Heart left ventricle (tissue), 16 donors: ENCODE data around the gene SCAND1. TPM values are rescaled to one million over a fixed set of nuclear protein-coding genes. Genes with fewer than 3 reads are reported as not detected.
"Not testable (repeated sequence)": the region's sequence is repeated elsewhere in the genome, so short reads cannot be mapped to it uniquely, and the experiment has no call there.

ENCODE experiments used
- ATAC-seq, 4 donors: fragments of 200-7000 bp; cut with Tn5 transposase; one replicate each; pipeline ENCODE4 v1.9.1; 2020 to 2022; ENCODE audit warnings: moderate library complexity in 4 of 4, mild to moderate bottlenecking in 3 of 4, moderate number of reproducible peaks in 1 of 4
- DNase-seq, 5 donors: peaks; one replicate each; pipeline ENCODE4 v3.0.0-alpha.2; 2020
- H3K27ac ChIP-seq, 12 donors: fragments of 200-600 bp; sonication (generic) in 4 of 12; one replicate each; pipeline versions ENCODE4 v1.5.0 to v1.8.0; 2016 to 2022; ENCODE audit warnings: mild to moderate bottlenecking in 2 of 12
- H3K27me3 ChIP-seq, 9 donors: fragments of 200-600 bp; sonication (generic) in 2 of 9; one replicate each; pipeline versions ENCODE4 v1.5.1 to v1.8.0; 2016 to 2022; ENCODE audit warnings: mild to moderate bottlenecking in 3 of 9
- H3K36me3 ChIP-seq, 9 donors: fragments of 200-600 bp; sonication (generic) in 2 of 9; one replicate each; pipeline versions ENCODE4 v1.5.0 to v1.8.0; 2018 to 2022; ENCODE audit warnings: mild to moderate bottlenecking in 2 of 9
- H3K4me1 ChIP-seq, 12 donors: fragments of 200-600 bp; sonication (generic) in 4 of 12; one replicate each; pipeline versions ENCODE4 v1.5.0 to v1.8.0; 2016 to 2022; ENCODE audit warnings: mild to moderate bottlenecking in 3 of 12
- H3K4me3 ChIP-seq, 12 donors: fragments of 200-600 bp; sonication (generic) in 4 of 12; one replicate each; pipeline versions ENCODE4 v1.5.0 to v1.8.0; 2017 to 2022; ENCODE audit warnings: mild to moderate bottlenecking in 9 of 12, moderate library complexity in 4 of 12
- H3K9me3 ChIP-seq, 12 donors: fragments of 200-600 bp; sonication (generic) in 4 of 12; one replicate each; pipeline versions ENCODE4 v1.5.0 to v1.8.0; 2016 to 2022; ENCODE audit warnings: mild to moderate bottlenecking in 1 of 12
- CTCF ChIP-seq, 12 donors: fragments of 200-600 bp; sonication (generic) in 4 of 12; IDR thresholded peaks; one replicate each; pipeline versions ENCODE4 v1.5.0 to v1.8.0; 2018 to 2022; ENCODE audit warnings: antibody characterized with exemption in 12 of 12, mild to moderate bottlenecking in 5 of 12
- POLR2A ChIP-seq, 2 donors: fragments of 450-650 bp; IDR thresholded peaks; one replicate each; pipeline ENCODE4 v1.6.1; 2017; ENCODE audit warnings: antibody characterized with exemption in 2 of 2, mild to moderate bottlenecking in 2 of 2, moderate library complexity in 2 of 2
- WGBS, 4 donors: extraction: QIAGEN DNeasy Blood & Tissue Kit in 2 of 4; methylation state at CpG; one replicate each; pipeline versions ENCODE4 v1.1.5 to v1.1.7; 2013 to 2018; 5-methylcytosine and 5-hydroxymethylcytosine counted together
- intact Hi-C, 10 donors: fragments of 100-400 bp; cut with DNase I; formaldehyde crosslinking; loops; one replicate each; pipeline versions ENCODE4 v1.11.1 to v1.14.2; 2022
- polyA plus RNA-seq, 2 donors: library from polyadenylated mRNA; stranded (reverse); fragments of 200-250 nt; gene quantifications; one replicate each; pipeline ENCODE4 v1.2.3, GENCODE V29; 2013
- total RNA-seq, 9 donors: library from RNA; depleted of rRNA in 2 of 9; stranded (reverse); fragments of >200 nt in 2 of 9; fragmentation: NEBNext Ultra II Directional in 3 of 9; extraction: Animal tissue kit (Norgen Biotek cat#: 25700) in 3 of 9; gene quantifications; one replicate each; pipeline versions ENCODE4 v1.1.0 to v1.2.4, GENCODE V29; 2016 to 2023
- donor health status: ischemic (EF 13 %, LVEDD 7.1; RV severe dilation, severe dysfunction).
- donor health status: healthy with polysubstance abuse.
- donor health status: DM: no; HTN: yes; CAD: no.
- donor health status: DM: no; HTN: no; CAD: no.
- donor health status: ischemic (EF 25% LVEDD 6.9; RV normal size, moderate dysfunction).
- donor health status: ischemic (EF 25% LVEDD 5.7; RV mildly dilated, moderate dysfunction).
- donor health status: healthy.
- donor health status: DM: yes; HTN: yes; CAD: no.
- donor health status: ischemic (EF 35%, LVEDD 5.7; RV mildly dilated, moderate dysfunction).
- donor health status: nonischemic (EF 11% LVEDD 7.7; RV severe dilation, severe dysfunction).
- donor health status: DM: yes; HTN: yes; CAD: no.
- donor health status: PGD.
- donor health status: ischemic (EF 29% LVEDD 5.4; RV normal size, mild dysfunction).
- donor health status: nonischemic (EF 23%, LVEDD 6.1; RV moderate dilation, normal function).

SCAND1 gene
- total and polyA plus RNA-seq, 11 donors: 30.8 to 133 (median 50.6) TPM

- no peak for TF ChIP-seq POLR2A (IDR thresholded peaks at IDR 0.05)
- no peak for TF ChIP-seq CTCF (IDR thresholded peaks at IDR 0.05)
- Histone ChIP-seq H3K4me1 (peaks cover 4 to 32% (median 23%) of the 10 kb centered on the region in 12 donors), H3K27ac (peak overlapping the region; percentile 95 to 100 (median 97)), H3K27me3 (no peaks in the 10 kb centered on the region), H3K9me3 (no peaks in the 10 kb centered on the region), H3K36me3 (peaks cover 0 to 22% (median 8%) of the 10 kb centered on the region in 9 donors), H3K4me3 (peak overlapping the region; percentile 69 to 96 (median 84))
- WGBS, 4 donors: 50 to 61% (median 56%) methylated on average over 6 of the region's 6 CpGs
- ATAC-seq (no peak), DNase-seq (no peak)
- intact Hi-C loops: loop anchor here in 1 of 10 donors (5.0 kb wide), 1 partner anchor 100 kb away; no protein-coding TSS in a partner anchor
These were observed 1.6 kb downstream of the SCAND1 start for GRCh38 chr20:35952480-35953386.

DNA sequence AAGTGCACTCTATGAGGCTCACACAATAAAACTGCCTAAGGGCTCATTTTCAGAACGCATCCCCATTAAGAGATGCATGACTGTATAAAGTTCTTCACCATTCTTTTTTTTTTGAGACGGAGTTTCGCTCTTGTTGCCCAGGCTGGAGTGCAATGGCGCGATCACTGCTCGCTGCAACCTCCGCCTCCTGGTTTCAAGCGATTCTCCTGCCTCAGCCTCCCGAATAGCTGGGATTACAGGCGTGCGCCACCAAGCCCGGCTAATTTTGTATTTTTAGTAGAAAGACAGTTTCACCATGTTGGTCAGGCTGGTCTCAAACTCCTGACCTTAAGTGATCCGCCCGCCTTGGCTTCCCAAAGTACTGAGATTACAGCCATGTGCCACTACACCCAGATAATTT, 2.2 kb downstream of the SCAND1 start:
- H3K27me3 ChIP-seq, H3K9me3 ChIP-seq, ATAC-seq, DNase-seq: not testable (repeated sequence)
- H3K27ac ChIP-seq: peak overlapping the region in 8 of 12 donors; percentile 95 to 100 (median 96)
- intact Hi-C loops: loop anchor here in 1 of 10 donors (5.0 kb wide), 1 partner anchor 100 kb away; no protein-coding TSS in a partner anchor
- WGBS, 4 donors: 88 to 91% (median 89%) methylated on average over 14 of the region's 14 CpGs
- peaks cover 0 to 28% (median 13%) of the 10 kb centered on the region in 9 donors for H3K36me3 ChIP-seq
- H3K4me3 ChIP-seq: peak overlapping the region in 5 of 12 donors; percentile 69 to 92 (median 77)
- H3K4me1 ChIP-seq: peaks cover 4 to 32% (median 23%) of the 10 kb centered on the region in 12 donors

GRCh38 chr20:35950093-35950492, 4.2 kb downstream of the SCAND1 start:
- Histone ChIP-seq H3K4me1 (peaks cover 4 to 25% (median 19%) of the 10 kb centered on the region in 12 donors), H3K4me3 (no peak overlapping the region), H3K9me3 (no peaks in the 10 kb centered on the region), H3K27ac (no peak overlapping the region), H3K27me3 (no peaks in the 10 kb centered on the region), H3K36me3 (peaks cover 0 to 41% (median 24%) of the 10 kb centered on the region in 9 donors)
- 94 to 96% (median 95%) methylated on average over 7 of the region's 7 CpGs for WGBS, 4 donors
- no peak for TF ChIP-seq POLR2A (IDR thresholded peaks at IDR 0.05)
- no peak for TF ChIP-seq CTCF (IDR thresholded peaks at IDR 0.05)
- ATAC-seq (no peak), DNase-seq (no peak)
- intact Hi-C loops: loop anchor here in 1 of 10 donors (5.0 kb wide), 1 partner anchor 102 kb away; no protein-coding TSS in a partner anchor

- Histone ChIP-seq H3K9me3 (no peaks in the 10 kb centered on the region), H3K27ac (peak overlapping the region in 1 of 12 donors; percentile 35), H3K4me1 (peaks cover 4 to 18% (median 13%) of the 10 kb centered on the region in 12 donors), H3K27me3 (no peaks in the 10 kb centered on the region), H3K4me3 (no peak overlapping the region), H3K36me3 (peaks cover 0 to 50% (median 45%) of the 10 kb centered on the region in 9 donors)
- ATAC-seq (peak in 1 of 4 donors; percentile 31), DNase-seq (no peak)
- no peak for TF ChIP-seq POLR2A (IDR thresholded peaks at IDR 0.05)
- intact Hi-C loops: no loop called here
- WGBS, 4 donors: 73 to 91% (median 89%) methylated on average over 2 of the region's 2 CpGs
These were observed 6.4 kb downstream of the SCAND1 start for GRCh38 chr20:35947907-35948306.

- Histone ChIP-seq H3K9me3 (no peaks in the 10 kb centered on the region), H3K27ac (peak overlapping the region in 1 of 12 donors; percentile 35), H3K4me3 (no peak overlapping the region), H3K4me1 (peaks cover 1 to 14% (median 9%) of the 10 kb centered on the region in 12 donors), H3K27me3 (no peaks in the 10 kb centered on the region), H3K36me3 (peaks cover 0 to 54% (median 48%) of the 10 kb centered on the region in 9 donors)
- 81 to 85% (median 83%) methylated on average over 9 of the region's 9 CpGs for WGBS, 4 donors
- no peak for TF ChIP-seq POLR2A (IDR thresholded peaks at IDR 0.05)
- peak in 6 of 12 donors; percentile 7 to 27 (median 16) for TF ChIP-seq CTCF (IDR thresholded peaks at IDR 0.05)
- intact Hi-C loops: no loop called here
- peak in 1 of 4 donors; percentile 18 for ATAC-seq
- no peak for DNase-seq
These were observed 6.8 kb downstream of the SCAND1 start for GRCh38 chr20:35947489-35947888.
